Activated CD8-positive, alpha-beta memory T cell treated with anti-CD3 and anti-CD28 coated beads, Interleukin-2, amount 50 U/mL, for 24 hours (primary cell): ENCODE measurements around the gene ELL3.
"Not testable (repeated sequence)": the region's sequence is repeated elsewhere in the genome, so short reads cannot be mapped to it uniquely, and the experiment has no call there.

Experiments
- DNase-seq: peaks from one replicate; pipeline ENCODE4 v3.0.0-alpha.2; 2020; ENCODE audit errors: extremely low read depth

The ELL3 gene

GRCh38 chr15:43791993-43792760 lies 15.4 kb upstream of the ELL3 start, which contains the start of gene SERF2:
SERF2 (plus strand) TSS chr15:43792320; CDS start chr15:43792377, 57 bp downstream.
- peak; percentile 99 for DNase-seq

- no peak for DNase-seq
These were observed 12.6 kb upstream of the ELL3 start for GRCh38 chr15:43789409-43789808.

GRCh38 chr15:43779016-43779415 lies 2.2 kb upstream of the ELL3 start:
- DNase-seq: no peak

GRCh38 chr15:43777267-43777914 lies 625 bp upstream of the ELL3 start:
- DNase-seq: peak; percentile 69

GRCh38 chr15:43776101-43776717 lies 557 bp downstream of the ELL3 start:
- no peak for DNase-seq

GRCh38 chr15:43775411-43775965 lies 1.3 kb downstream of the ELL3 start:
- DNase-seq: no peak

GRCh38 chr15:43774062-43774461 lies 2.7 kb downstream of the ELL3 start:
- no peak for DNase-seq

- no peak for DNase-seq
These were observed 4.1 kb downstream of the ELL3 start for GRCh38 chr15:43772624-43773023.

- DNase-seq: no peak
These were observed 5.0 kb downstream of the ELL3 start for GRCh38 chr15:43771816-43772215.

GRCh38 chr15:43769584-43770228 lies 7.1 kb downstream of the ELL3 start:
- no peak for DNase-seq

- DNase-seq: no peak
These were observed 12.8 kb downstream of the ELL3 start for GRCh38 chr15:43763819-43764446.

GRCh38 chr15:43762824-43763223 lies 13.9 kb downstream of the ELL3 start:
- no peak for DNase-seq

- DNase-seq: no peak
These were observed 24.9 kb downstream of the ELL3 start for GRCh38 chr15:43751885-43752284.

GRCh38 chr15:43749690-43750345 lies 26.9 kb downstream of the ELL3 start:
- no peak for DNase-seq

GRCh38 chr15:43748376-43748775 lies 28.4 kb downstream of the ELL3 start:
- DNase-seq: no peak

GRCh38 chr15:43746903-43747309 lies 29.9 kb downstream of the ELL3 start:
- not testable (repeated sequence) for DNase-seq

GRCh38 chr15:43746245-43746902 lies 30.4 kb downstream of the ELL3 start, which contains the start of gene PDIA3:
PDIA3 (plus strand) TSS chr15:43746438; CDS start chr15:43746540, 102 bp downstream.
- DNase-seq: peak; percentile 69

- no peak for DNase-seq
These were observed 41.4 kb downstream of the ELL3 start for GRCh38 chr15:43735416-43735815.

- DNase-seq: not testable (repeated sequence)
These were observed 48.6 kb downstream of the ELL3 start for GRCh38 chr15:43728053-43728725.

GRCh38 chr15:43726306-43726705 lies 50.5 kb downstream of the ELL3 start:
- not testable (repeated sequence) for DNase-seq
